Esophagus muscularis mucosa (tissue), 4 donors: Measurements from ENCODE around the gene SNED1. TPM values are rescaled to one million over a fixed set of nuclear protein-coding genes. Genes with fewer than 3 reads are reported as not detected.

Experiments used
- DNase-seq: peaks from one replicate; pipeline ENCODE4 v3.0.0-alpha.2; 2017; ENCODE audit errors: extremely low spot score
- H3K27ac ChIP-seq, 4 donors: fragments of 200-600 bp; sonication (generic); replicated peaks in 1 of 4; 1 replicate in 3 of 4; 2 replicates in 1 of 4; pipeline ENCODE4 v1.5.1; 2016 to 2019; ENCODE audit warnings: mild to moderate bottlenecking in 1 of 4
- H3K27me3 ChIP-seq, 4 donors: fragments of 200-600 bp; sonication (generic); one replicate each; pipeline versions ENCODE4 v1.5.1 to v1.6.0; 2016 to 2019
- H3K36me3 ChIP-seq, 4 donors: fragments of 200-600 bp; sonication (generic); one replicate each; pipeline ENCODE4 v1.5.1; 2016 to 2019
- H3K4me1 ChIP-seq, 4 donors: fragments of 200-600 bp; sonication (generic); one replicate each; pipeline ENCODE4 v1.5.1; 2016 to 2019
- H3K4me3 ChIP-seq, 4 donors: fragments of 200-600 bp; sonication (generic); 1 replicate in 2 of 4; 2 replicates in 2 of 4; pipeline ENCODE4 v1.5.1; 2016 to 2019; ENCODE audit warnings: mild to moderate bottlenecking in 4 of 4, moderate library complexity in 1 of 4
- H3K9me3 ChIP-seq, 4 donors: fragments of 200-600 bp; sonication (generic); 1 replicate in 3 of 4; 2 replicates in 1 of 4; pipeline ENCODE4 v1.5.1; 2016 to 2019
- EP300 ChIP-seq: sonication (generic); formaldehyde crosslinking; IDR thresholded peaks from one replicate; pipeline ENCODE4 v1.6.1; 2017; ENCODE audit warnings: antibody characterized with exemption
- POLR2A ChIP-seq: fragments of 450-650 bp; IDR thresholded peaks from one replicate; pipeline ENCODE4 v1.6.1; 2017; ENCODE audit warnings: antibody characterized with exemption, moderate library complexity, mild to moderate bottlenecking, low read depth
- POLR2AphosphoS5 ChIP-seq, 2 donors: sonication (generic); formaldehyde crosslinking; IDR thresholded peaks; one replicate each; pipeline ENCODE4 v1.6.1; 2017; ENCODE audit warnings: antibody characterized with exemption in 2 of 2
- WGBS: methylation state at CpG from one replicate; pipeline ENCODE4 v1.1.5; 2018; 5-methylcytosine and 5-hydroxymethylcytosine counted together
- intact Hi-C: fragments of 100-400 bp; cut with DNase I; formaldehyde crosslinking; loops from one replicate; pipeline ENCODE4 v1.15.1; 2023
- total RNA-seq, 4 donors: library from RNA; depleted of rRNA; stranded (reverse); fragments of >200 nt; gene quantifications; one replicate each; pipeline versions ENCODE4 v1.1.0 to v1.2.1, GENCODE V29; 2016
- TF ChIP-seq, protein P1 (sequence below), 3 experiments: fragments of 200-600 bp in 2 of 3; fragments of 450-650 bp in 1 of 3; sonication (generic) in 2 of 3; IDR thresholded peaks; one replicate each; pipeline ENCODE4 v1.5.1; 2017 to 2019; ENCODE audit warnings: antibody characterized with exemption in 3 of 3, mild to moderate bottlenecking in 2 of 3, moderate library complexity in 1 of 3

Gene SNED1
- total RNA-seq, 4 donors from 2014 or later: 7.3 to 14.1 (median 11.6) TPM

DNA sequence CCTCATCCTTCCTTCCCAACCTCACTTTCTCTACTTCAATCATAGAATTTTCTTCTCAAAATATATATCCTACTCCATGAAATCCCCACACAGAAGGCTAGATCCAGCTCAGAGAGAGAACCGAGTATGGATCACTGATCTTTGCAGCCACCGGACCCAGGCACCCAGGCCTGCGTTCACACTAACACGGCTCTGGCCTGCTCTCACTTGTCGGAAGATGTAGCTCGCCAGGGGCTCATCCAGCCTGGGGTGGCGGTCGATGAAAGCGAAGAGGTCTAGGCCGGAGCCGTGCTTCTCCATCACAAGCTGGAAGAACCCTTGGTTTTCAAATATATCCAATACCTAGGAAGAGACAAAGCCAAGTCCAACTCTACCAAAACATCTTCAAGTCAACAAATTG, 116.4 kb downstream of the SNED1 start:
- Histone ChIP-seq H3K36me3 (peaks cover 0 to 4% (median 0%) of the 10 kb centered on the region in 4 donors), H3K27me3 (no peaks in the 10 kb centered on the region), H3K4me3 (no peak overlapping the region), H3K27ac (no peak overlapping the region), H3K4me1 (no peaks in the 10 kb centered on the region), H3K9me3 (no peaks in the 10 kb centered on the region)
- TF ChIP-seq POLR2A (no peak), POLR2AphosphoS5 (IDR thresholded peaks at IDR 0.05) (no peak), EP300 (no peak)
- TF ChIP-seq, protein P1, sequence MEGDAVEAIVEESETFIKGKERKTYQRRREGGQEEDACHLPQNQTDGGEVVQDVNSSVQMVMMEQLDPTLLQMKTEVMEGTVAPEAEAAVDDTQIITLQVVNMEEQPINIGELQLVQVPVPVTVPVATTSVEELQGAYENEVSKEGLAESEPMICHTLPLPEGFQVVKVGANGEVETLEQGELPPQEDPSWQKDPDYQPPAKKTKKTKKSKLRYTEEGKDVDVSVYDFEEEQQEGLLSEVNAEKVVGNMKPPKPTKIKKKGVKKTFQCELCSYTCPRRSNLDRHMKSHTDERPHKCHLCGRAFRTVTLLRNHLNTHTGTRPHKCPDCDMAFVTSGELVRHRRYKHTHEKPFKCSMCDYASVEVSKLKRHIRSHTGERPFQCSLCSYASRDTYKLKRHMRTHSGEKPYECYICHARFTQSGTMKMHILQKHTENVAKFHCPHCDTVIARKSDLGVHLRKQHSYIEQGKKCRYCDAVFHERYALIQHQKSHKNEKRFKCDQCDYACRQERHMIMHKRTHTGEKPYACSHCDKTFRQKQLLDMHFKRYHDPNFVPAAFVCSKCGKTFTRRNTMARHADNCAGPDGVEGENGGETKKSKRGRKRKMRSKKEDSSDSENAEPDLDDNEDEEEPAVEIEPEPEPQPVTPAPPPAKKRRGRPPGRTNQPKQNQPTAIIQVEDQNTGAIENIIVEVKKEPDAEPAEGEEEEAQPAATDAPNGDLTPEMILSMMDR (IDR thresholded peaks at IDR 0.05): no peak
- intact Hi-C loops: no loop called here
- WGBS: 92% methylated on average over 11 of the region's 11 CpGs
- no peak for DNase-seq

DNA sequence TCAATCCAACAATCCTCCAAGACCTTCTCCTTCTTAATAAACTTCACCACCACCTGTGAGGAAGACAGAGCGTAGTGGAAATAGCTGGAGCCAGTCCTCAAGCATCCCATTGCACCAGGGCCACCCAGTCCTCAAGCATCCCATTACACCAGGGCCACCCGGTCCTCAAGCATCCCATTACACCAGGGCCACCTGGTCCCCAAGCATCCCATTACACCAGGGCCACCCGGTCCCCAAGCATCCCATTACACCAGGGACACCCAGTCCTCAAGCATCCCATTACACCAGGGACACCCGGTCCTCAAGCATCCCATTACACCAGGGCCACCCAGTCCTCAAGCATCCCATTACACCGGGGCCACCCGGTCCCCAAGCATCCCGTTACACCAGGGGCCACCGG, 116.9 kb downstream of the SNED1 start:
- no peak for DNase-seq
- Histone ChIP-seq H3K27me3 (no peaks in the 10 kb centered on the region), H3K9me3 (no peaks in the 10 kb centered on the region), H3K4me3 (no peak overlapping the region), H3K27ac (no peak overlapping the region), H3K4me1 (no peaks in the 10 kb centered on the region), H3K36me3 (peaks cover 0 to 4% (median 0%) of the 10 kb centered on the region in 4 donors)
- TF ChIP-seq, protein P1 (IDR thresholded peaks at IDR 0.05): no peak
- TF ChIP-seq EP300 (no peak), POLR2A (no peak), POLR2AphosphoS5 (IDR thresholded peaks at IDR 0.05) (no peak)
- intact Hi-C loops: no loop called here
- 92% methylated on average over 8 of the region's 8 CpGs for WGBS

DNA sequence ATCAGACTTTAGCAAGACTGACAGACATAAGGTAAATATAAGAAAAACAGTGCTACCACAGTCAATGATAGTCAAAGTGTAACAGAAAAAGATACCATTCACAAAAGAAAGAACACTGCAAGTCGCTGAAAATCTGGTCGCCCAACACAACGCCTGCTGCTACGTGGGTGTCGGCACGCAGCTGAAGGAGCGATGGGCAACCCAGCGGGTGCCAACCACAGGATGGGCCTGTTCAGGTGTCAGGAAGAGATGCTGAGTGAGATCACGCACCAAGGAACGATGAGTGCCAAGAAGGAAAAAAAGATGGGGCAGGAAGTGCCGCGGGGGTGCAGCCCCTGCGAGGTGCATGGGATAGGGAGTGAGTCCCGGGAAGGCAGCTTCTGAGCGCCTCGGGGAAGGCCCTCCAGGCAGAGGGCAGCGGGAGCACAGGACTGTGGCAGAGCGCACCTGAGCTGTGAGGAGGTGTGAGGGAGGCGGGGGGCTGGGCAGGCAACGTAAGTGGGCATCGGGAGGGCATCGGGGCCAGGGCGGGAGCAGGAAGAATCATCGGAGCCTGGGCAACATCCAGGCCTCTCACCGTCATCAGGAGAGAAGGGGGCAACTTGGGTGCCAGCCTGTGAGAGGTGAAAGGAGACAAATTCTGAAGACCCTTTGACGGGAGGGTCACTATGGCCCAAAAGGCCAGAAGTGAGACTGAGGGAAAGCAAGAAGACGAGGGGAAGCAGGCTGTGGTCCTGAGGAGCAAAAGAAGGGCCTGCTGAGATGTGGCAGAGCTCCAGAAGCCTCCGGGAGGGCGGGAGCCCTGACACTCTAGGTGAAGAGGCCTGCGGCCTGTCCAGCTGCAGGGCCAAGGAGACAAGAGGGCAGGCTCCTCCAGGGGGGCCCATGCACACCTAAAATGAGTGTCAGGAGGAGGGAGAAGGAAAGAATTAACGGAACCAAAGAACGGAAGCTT, 118.5 kb downstream of the SNED1 start:
- intact Hi-C loops: no loop called here
- Histone ChIP-seq H3K27me3 (no peaks in the 10 kb centered on the region), H3K36me3 (peaks cover 0 to 4% (median 0%) of the 10 kb centered on the region in 4 donors), H3K27ac (no peak overlapping the region), H3K4me1 (no peaks in the 10 kb centered on the region), H3K4me3 (no peak overlapping the region), H3K9me3 (no peaks in the 10 kb centered on the region)
- WGBS: 94% methylated on average over 32 of the region's 32 CpGs
- TF ChIP-seq POLR2AphosphoS5 (IDR thresholded peaks at IDR 0.05): no peak
- TF ChIP-seq, protein P1 (IDR thresholded peaks at IDR 0.05): no peak
- TF ChIP-seq EP300: no peak
- no peak for TF ChIP-seq POLR2A
- no peak for DNase-seq

DNA sequence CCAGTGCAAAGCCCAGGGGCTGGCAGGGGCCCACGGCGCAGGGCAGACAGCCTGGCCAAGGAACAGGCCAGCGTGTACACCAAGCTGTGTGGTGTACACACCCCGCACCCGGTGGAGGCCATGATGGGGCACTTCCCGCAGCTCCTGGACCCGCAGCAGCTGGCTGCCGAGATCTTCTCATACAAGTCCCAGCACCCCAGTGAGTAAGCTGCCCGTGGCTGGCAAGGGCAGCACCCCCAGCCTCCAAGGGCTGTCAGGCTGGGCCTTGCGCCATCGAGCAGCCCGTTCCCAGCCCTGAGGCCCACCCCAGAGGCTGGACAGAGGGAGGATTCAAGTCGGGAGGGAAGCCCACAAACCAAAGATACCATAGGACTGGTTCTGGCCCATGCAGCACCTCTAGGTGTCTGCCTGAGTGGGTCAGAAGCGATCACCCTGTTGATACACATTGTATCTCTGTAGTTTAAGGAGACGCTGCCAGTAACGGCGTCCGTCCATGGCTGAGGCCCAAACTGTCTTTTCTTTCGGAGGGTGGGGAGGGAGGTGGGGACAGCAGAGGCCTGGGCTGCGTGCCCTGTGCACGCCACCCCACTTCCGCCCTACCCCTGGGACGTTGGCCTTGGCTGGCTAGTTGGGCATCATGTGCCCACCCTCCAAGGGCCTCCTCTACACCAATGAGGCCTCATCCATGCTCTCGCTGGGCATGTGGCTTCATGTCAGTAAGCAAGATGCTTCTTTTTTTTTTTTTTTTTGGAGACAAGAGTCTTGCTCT, 120.5 kb downstream of the SNED1 start:
- Histone ChIP-seq H3K27ac (no peak overlapping the region), H3K36me3 (peaks cover 0 to 4% (median 0%) of the 10 kb centered on the region in 4 donors), H3K9me3 (no peaks in the 10 kb centered on the region), H3K4me1 (no peaks in the 10 kb centered on the region), H3K4me3 (no peak overlapping the region), H3K27me3 (no peaks in the 10 kb centered on the region)
- TF ChIP-seq POLR2AphosphoS5 (IDR thresholded peaks at IDR 0.05) (no peak), EP300 (no peak), POLR2A (no peak)
- TF ChIP-seq, protein P1 (IDR thresholded peaks at IDR 0.05): no peak
- WGBS: 98% methylated on average over 8 of the region's 24 CpGs
- DNase-seq: no peak
- intact Hi-C loops: no loop called here
